ENCODE results near the gene ARL15. TPM values are rescaled to one million over a fixed set of nuclear protein-coding genes. Genes with fewer than 3 reads are reported as not detected.

ARL15 gene
- total and polyA plus RNA-seq, 2 of the 4 experiments (the other 2 are of a cell fraction), result 7.3 to 19.2 TPM

- intact Hi-C loops (cut with micrococcal nuclease), result no loop called here
- WGBS, 2 experiments (ENCODE audit: extremely low coverage in 2 of 2, insufficient read length in 1 of 2), result no CpG with 5 or more reads among the region's 1 CpG
- TF ChIP-seq CEBPB (IDR thresholded peaks at IDR 0.05; ENCODE audit: low read depth, low read length) (no peak), MXI1 (IDR thresholded peaks at IDR 0.05; ENCODE audit: borderline replicate concordance, low read depth, low read length) (no peak), MAFK (IDR thresholded peaks at IDR 0.05; ENCODE audit: low read depth, low read length) (no peak)
- Histone ChIP-seq H3K56ac (ENCODE audit: extremely low read depth, insufficient read depth, low read length) (no peak overlapping the region), H3K9me3 (ENCODE audit: control insufficient read depth, insufficient read depth, low read length) (no peaks in the 10 kb centered on the region), H4K91ac (ENCODE audit: insufficient read depth, low read depth, low read length) (no peak overlapping the region), H3K27me3 (ENCODE audit: control insufficient read depth, insufficient read depth, low read length) (no peaks in the 10 kb centered on the region), H3K79me1 (ENCODE audit: low read depth in 1 of 2, low read length in 2 of 2) (peaks cover 0 to 4% of the 10 kb centered on the region in 2 experiments; a peak in 1 of 4 replicates), H2BK20ac (ENCODE audit: low read depth, low read length) (no peak overlapping the region), H2BK120ac (ENCODE audit: low read depth, low read length) (no peak overlapping the region), H3K4me1 (ENCODE audit: control insufficient read depth, insufficient read depth, low read length) (peaks cover 5% of the 10 kb centered on the region; the same call in 1 of the 2 replicates), H2AFZ (replicated peaks; ENCODE audit: low read length, poor library complexity) (no peak overlapping the region), H4K5ac (ENCODE audit: low read depth, low read length) (no peak overlapping the region), H2BK15ac (ENCODE audit: low read depth, low read length) (no peak overlapping the region), H3K9ac (ENCODE audit: low read depth, low read length) (no peak overlapping the region), H3K14ac (replicated peaks; ENCODE audit: low read depth, low read length) (no peak overlapping the region), H3K36me3 (ENCODE audit: control insufficient read depth, insufficient read depth, low read length) (no peaks in the 10 kb centered on the region), H3K9me1 (ENCODE audit: insufficient read depth, low read length) (peaks cover 8% of the 10 kb centered on the region), H3K4ac (ENCODE audit: low read depth, low read length) (no peak overlapping the region), H4K20me1 (ENCODE audit: insufficient read depth, low read length) (no peaks in the 10 kb centered on the region), H2BK5ac (ENCODE audit: low read depth, low read length, poor library complexity, severe bottlenecking) (no peak overlapping the region), H2AK5ac (ENCODE audit: low read depth, low read length) (no peak overlapping the region), H3K27ac (ENCODE audit: insufficient read depth, low read length) (no peak overlapping the region), H3K23ac (ENCODE audit: low read depth, low read length) (no peak overlapping the region), H2AK9ac (replicated peaks; ENCODE audit: low read depth, low read length, poor library complexity) (no peak overlapping the region), H3K4me2 (ENCODE audit: low read depth, low read length) (no peak overlapping the region), H3K4me3 (ENCODE audit: insufficient read depth, low read depth, low read length) (no peak overlapping the region), H4K8ac (ENCODE audit: low read depth in 2 of 2, low read length in 2 of 2) (no peak overlapping the region), H3K18ac (ENCODE audit: low read depth, low read length) (no peak overlapping the region)
- in situ Hi-C loops (cut with MboI; ENCODE audit: low sequenced_read_pairs), result no loop called here
- POLR2A ChIA-PET (ENCODE audit: unreplicated experiment), result no interaction called here
- no TSS peak for BruUV-seq (replicated peaks)
- DNase-seq, result no peak
- dilution Hi-C loops (cut with HindIII; ENCODE audit: low sequenced_read_pairs, unreplicated experiment), result no loop called here
- ATAC-seq (ENCODE audit: low read depth), result no peak
- CTCF ChIA-PET, result no interaction called here
Observed at GRCh38 chr5:54156577-54156976, 153.8 kb downstream of the ARL15 start.
